ENCODE data around the gene STX8.

GRCh38 chr17:9221147-9221921 lies 354.3 kb downstream of the STX8 start:
- no peak for TF ChIP-seq POLR2A (IDR thresholded peaks at IDR 0.05)
- no peak for TF ChIP-seq CTCF (IDR thresholded peaks at IDR 0.05)
